ENCODE data around the gene ZNF311.
"Not testable (repeated sequence)": the region's sequence is repeated elsewhere in the genome, so short reads cannot be mapped to it uniquely, and the experiment has no call there.

DNA sequence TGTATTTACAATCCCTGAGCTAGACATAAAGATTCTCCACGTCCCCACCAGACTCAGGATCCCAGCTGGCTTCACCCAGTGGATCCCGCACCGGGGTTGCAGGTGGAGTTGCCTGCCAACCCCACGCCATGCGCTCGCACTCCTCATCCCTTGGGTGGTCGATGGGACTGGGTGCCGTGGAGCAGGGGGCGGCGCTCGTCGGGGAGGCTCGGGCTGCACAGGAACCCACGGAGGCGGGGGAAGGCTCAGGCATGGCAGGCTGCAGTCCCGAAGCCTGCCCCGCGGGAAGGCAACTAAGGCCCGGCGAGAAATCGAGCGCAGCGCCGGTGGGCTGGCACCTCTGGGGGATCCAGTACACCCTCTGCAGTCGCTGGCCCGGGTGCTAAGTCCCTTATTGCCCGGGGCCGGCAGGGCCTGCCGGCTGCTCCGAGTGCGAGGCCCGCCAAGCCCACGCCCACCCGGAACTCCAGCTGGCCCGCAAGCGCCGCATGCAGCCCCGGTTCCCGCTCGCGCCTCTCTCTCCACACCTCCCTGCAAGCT is 55.4 kb downstream of the ZNF311 start:
- TF ChIP-seq POLR2AphosphoS5 (IDR thresholded peaks at IDR 0.05; ENCODE audit: low read depth, low read length); CTCF (IDR thresholded peaks at IDR 0.05): not testable (repeated sequence)
